HepG2 (cell line): ENCODE results near the gene GSG1. TPM values are rescaled to one million over a fixed set of nuclear protein-coding genes. Genes with fewer than 3 reads are reported as not detected.

ENCODE experiments used
- ATAC-seq: fragments of 200-7000 bp; cut with Tn5 transposase; 3 replicates; pipeline ENCODE4 v1.9.1; 2020; ENCODE audit warnings: mild to moderate bottlenecking, moderate library complexity
- BruUV-seq: library from RNA; stranded (reverse); fragments of 400-500 nt; replicated peaks from 2 replicates; lab custom pipeline; 2021; lab: Mats Ljungman, UMichigan
- CTCF ChIA-PET: fragments of 300-600 bp; formaldehyde crosslinking; extraction: SDS; loops from one replicate; lab custom pipeline; 2021; ENCODE audit warnings: low total read pairs, inconsistent platforms, low intra/inter-chr PET ratio; lab: Yijun Ruan, JAX
- POLR2A ChIA-PET: fragments of 350-600 bp; sonication (Branson Sonifier 250); formaldehyde crosslinking; loops from one replicate; lab custom pipeline; 2020; ENCODE audit warnings: antibody characterized with exemption, inconsistent platforms; lab: Yijun Ruan, JAX
- DNase-seq: peaks from one replicate; pipeline ENCODE4 v3.0.0-alpha.2; 2015; ENCODE audit warnings: low spot score
- FAIRE-seq: peaks from 3 replicates; lab custom pipeline; 2011; peaks lifted over from hg19 to GRCh38; lab: Jason Lieb, UNC
- H2AFZ ChIP-seq: one replicate; pipeline ENCODE4 v1.6.1; 2011; ENCODE audit warnings: low read length, inconsistent platforms
- H3K27ac ChIP-seq: fragments of 300-600 bp; 3 replicates; pipeline ENCODE4 v1.8.0; 2011; ENCODE audit warnings: mixed run types, mild to moderate bottlenecking, mixed read lengths, low read length, inconsistent platforms; ENCODE audit not compliant: insufficient read depth; ENCODE audit errors: extremely low read length
- H3K27me3 ChIP-seq, 2 experiments: fragments of 200-600 bp in 1 of 2; 2 replicates in 1 of 2; 3 replicates in 1 of 2; pipeline versions ENCODE4 v1.6.0 to v1.8.0; 2011; ENCODE audit warnings: low read length in 2 of 2, mild to moderate bottlenecking in 2 of 2, moderate library complexity in 2 of 2, inconsistent platforms in 1 of 2; ENCODE audit not compliant: insufficient read depth in 2 of 2, control insufficient read depth in 1 of 2
- H3K36me3 ChIP-seq, 2 experiments: fragments of 200-600 bp in 1 of 2; replicated peaks in 1 of 2; 2 replicates in 1 of 2; 3 replicates in 1 of 2; pipeline versions ENCODE4 v1.5.1 to v1.8.0; 2011; ENCODE audit warnings: low read length in 2 of 2, inconsistent platforms in 1 of 2; ENCODE audit not compliant: insufficient read depth in 2 of 2, control insufficient read depth in 1 of 2
- H3K4me1 ChIP-seq: 2 replicates; pipeline ENCODE4 v1.5.1; 2012; ENCODE audit warnings: low read length, inconsistent platforms; ENCODE audit not compliant: insufficient read depth
- H3K4me2 ChIP-seq: 2 replicates; pipeline ENCODE4 v1.6.0; 2011; ENCODE audit warnings: low read depth, low read length, inconsistent platforms
- H3K4me3 ChIP-seq, 3 experiments: fragments of 200-600 bp in 1 of 3; sonication (generic), shearing (Covaris generic) in 1 of 3; replicated peaks in 1 of 3; 2 replicates each; pipeline ENCODE4 v1.5.1; 2011 to 2016; ENCODE audit warnings: low read length in 3 of 3, inconsistent platforms in 2 of 3, low read depth in 2 of 3, mild to moderate bottlenecking in 2 of 3, control low read depth in 1 of 3, mixed read lengths in 1 of 3; ENCODE audit not compliant: insufficient read depth in 1 of 3
- H3K79me2 ChIP-seq: one replicate; pipeline ENCODE4 v1.6.1; 2011; ENCODE audit warnings: low read length, inconsistent platforms; ENCODE audit not compliant: insufficient read depth
- H3K9ac ChIP-seq: 2 replicates; pipeline ENCODE4 v1.6.0; 2011; ENCODE audit warnings: mild to moderate bottlenecking, low read depth, low read length, inconsistent platforms; ENCODE audit not compliant: insufficient read depth
- H3K9me3 ChIP-seq: 2 replicates; pipeline ENCODE4 v1.5.1; 2012; ENCODE audit warnings: mild to moderate bottlenecking, low read length
- H4K20me1 ChIP-seq: 2 replicates; pipeline ENCODE4 v1.6.0; 2011; ENCODE audit warnings: inconsistent platforms, mild to moderate bottlenecking, low read length, moderate library complexity; ENCODE audit not compliant: insufficient read depth
- HOXA5 ChIP-seq: sonication (generic); formaldehyde crosslinking; IDR thresholded peaks from 2 replicates; pipeline ENCODE4 v1.4.0; 2020; ENCODE audit warnings: missing genetic modification reagents
- SKI ChIP-seq: fragments of 450-650 bp; IDR thresholded peaks from one replicate; pipeline ENCODE4 v1.6.1; 2018; ENCODE audit warnings: mild to moderate bottlenecking; ENCODE audit not compliant: partially characterized antibody
- STAG1 ChIP-seq: sonication (generic); formaldehyde crosslinking; IDR thresholded peaks from 2 replicates; pipeline ENCODE4 v1.4.0; 2020; ENCODE audit warnings: missing genetic modification reagents
- TEAD2 ChIP-seq: sonication (generic); formaldehyde crosslinking; IDR thresholded peaks from 2 replicates; pipeline ENCODE4 v1.9.0; 2021; ENCODE audit warnings: missing genetic modification reagents
- ZNF354B ChIP-seq: sonication (generic); formaldehyde crosslinking; IDR thresholded peaks from 2 replicates; pipeline ENCODE4 v1.8.0; 2022; ENCODE audit warnings: mild to moderate bottlenecking, missing genetic modification reagents
- ZNF451 ChIP-seq: sonication (generic); formaldehyde crosslinking; IDR thresholded peaks from 2 replicates; pipeline ENCODE4 v1.5.0; 2020; ENCODE audit warnings: mild to moderate bottlenecking, missing genetic modification reagents
- ZNF607 ChIP-seq: sonication (generic); formaldehyde crosslinking; IDR thresholded peaks from 2 replicates; pipeline ENCODE4 v1.5.1; 2020; ENCODE audit warnings: missing genetic modification reagents, mild to moderate bottlenecking, borderline replicate concordance
- ZNF629 ChIP-seq: sonication (generic); formaldehyde crosslinking; conservative IDR thresholded peaks from 2 replicates; pipeline ENCODE4 v1.5.0; 2020; ENCODE audit warnings: missing genetic modification reagents
- WGBS: methylation state at CpG from one replicate; pipeline ENCODE4 v1.1.6; 2017; ENCODE audit warnings: low lambda C conversion rate; 5-methylcytosine and 5-hydroxymethylcytosine counted together
- in situ Hi-C: cut with HindIII; loops from 2 replicates; pipeline ENCODE4 v1.10.0; 2017; ENCODE audit warnings: low pct_unique_long_range_greater_than_20kb; ENCODE audit not compliant: extremely low pct_ligation_motif_present
- intact Hi-C: fragments of 100-400 bp; cut with micrococcal nuclease; formaldehyde crosslinking; loops from one replicate; pipeline ENCODE4 v1.10.0; 2022; ENCODE audit not compliant: unreplicated experiment
- polyA plus RNA-seq, 8 experiments: library from polyadenylated mRNA; depleted of rRNA in 3 of 8; stranded (reverse) in 7 of 8; unstranded in 1 of 8; fragments of >200 nt; fragmentation: Illumina TruSeq in 4 of 8; extraction: Trizol in 4 of 8; gene quantifications; 2 replicates each; pipeline versions ENCODE4 v1.2.1 to v1.2.3, GENCODE V29; 2011 to 2016; ENCODE audit warnings: low read depth in 4 of 8, missing spikeins in 1 of 8, mixed read lengths in 1 of 8; ENCODE audit not compliant: insufficient read depth in 1 of 8
- total RNA-seq, 5 experiments: library from RNA; depleted of rRNA; stranded (reverse); fragments of >200 nt; fragmentation: Illumina TruSeq; extraction: Trizol; gene quantifications; 2 replicates each; pipeline ENCODE4 v1.2.3, GENCODE V29; 2016; ENCODE audit warnings: low read depth in 1 of 5
- TF ChIP-seq, protein P1 (sequence below): fragments of 450-650 bp; IDR thresholded peaks from 2 replicates; pipeline ENCODE4 v1.6.1; 2017

Gene GSG1
- total and polyA plus RNA-seq, 2 of the 13 experiments (the other 11 are each of a cell fraction or from before 2014, with no cell fraction given), result not detected

GRCh38 chr12:13044002-13044905, 59.2 kb downstream of the GSG1 start, which contains the start of gene FAM234B (continued):
- TF ChIP-seq, protein P1, sequence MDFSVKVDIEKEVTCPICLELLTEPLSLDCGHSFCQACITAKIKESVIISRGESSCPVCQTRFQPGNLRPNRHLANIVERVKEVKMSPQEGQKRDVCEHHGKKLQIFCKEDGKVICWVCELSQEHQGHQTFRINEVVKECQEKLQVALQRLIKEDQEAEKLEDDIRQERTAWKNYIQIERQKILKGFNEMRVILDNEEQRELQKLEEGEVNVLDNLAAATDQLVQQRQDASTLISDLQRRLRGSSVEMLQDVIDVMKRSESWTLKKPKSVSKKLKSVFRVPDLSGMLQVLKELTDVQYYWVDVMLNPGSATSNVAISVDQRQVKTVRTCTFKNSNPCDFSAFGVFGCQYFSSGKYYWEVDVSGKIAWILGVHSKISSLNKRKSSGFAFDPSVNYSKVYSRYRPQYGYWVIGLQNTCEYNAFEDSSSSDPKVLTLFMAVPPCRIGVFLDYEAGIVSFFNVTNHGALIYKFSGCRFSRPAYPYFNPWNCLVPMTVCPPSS, result no peak
- TF ChIP-seq SKI (no peak), HOXA5 (CRISPR knock-in tag) (no peak), STAG1 (CRISPR knock-in tag) (no peak; the same call in none of the 2 replicates), ZNF451 (CRISPR knock-in tag) (peak; percentile 62), ZNF354B (CRISPR knock-in tag) (no peak)
- TF ChIP-seq, all 625 proteins: peak for 176

- Histone ChIP-seq H3K4me1 (peaks cover 21% of the 10 kb centered on the region; the same call in 1 of the 2 replicates), H3K27me3 (peaks cover 2 to 32% of the 10 kb centered on the region in 2 experiments; a peak in 3 of 5 replicates), H3K36me3 (no peaks in the 10 kb centered on the region), H4K20me1 (no peaks in the 10 kb centered on the region), H3K27ac (no peak overlapping the region), H3K79me2 (no peaks in the 10 kb centered on the region), H3K4me3 (no peak overlapping the region), H3K4me2 (no peak overlapping the region), H3K9me3 (no peaks in the 10 kb centered on the region), H2AFZ (no peak overlapping the region), H3K9ac (no peak overlapping the region)
- FAIRE-seq (no peak), ATAC-seq (no peak), DNase-seq (no peak)
- no peak for TF ChIP-seq ZNF607
- TF ChIP-seq ZNF629 (CRISPR knock-in tag), result peak; percentile 44
- no peak for TF ChIP-seq TEAD2 (CRISPR knock-in tag)
- intact Hi-C loops (no loop called here), in situ Hi-C loops (no loop called here)
- BruUV-seq, result no TSS peak
- 20% methylated on average over 4 of the region's 4 CpGs for WGBS
- ChIA-PET CTCF (no interaction called here), POLR2A (no interaction called here)
Observed at GRCh38 chr12:13042666-13043230, 60.7 kb downstream of the GSG1 start.
